ENCODE data around the gene RARA. TPM values are rescaled to one million over a fixed set of nuclear protein-coding genes. Genes with fewer than 3 reads are reported as not detected.

The RARA gene
- total RNA-seq (10 to 100 TPM; 11.2 to 34.0 (median 18.3) TPM), polyA plus RNA-seq (10 to 100 TPM; 19.0 to 20.8 TPM)
- long read RNA-seq, donor 1, partial matches to known transcripts: 2 of 6 reads
- long read RNA-seq, donor 1, other reads (novel, unspliced or antisense): 1 of 6 reads
- long read RNA-seq, donor 2, partial matches to known transcripts: 4 of 8 reads
- long read RNA-seq, donor 2, other reads (novel, unspliced or antisense): 2 of 8 reads
- long read RNA-seq, donor 3, partial matches to known transcripts: 3 of 7 reads
- long read RNA-seq, donor 3, other reads (novel, unspliced or antisense): 2 of 7 reads

DNA sequence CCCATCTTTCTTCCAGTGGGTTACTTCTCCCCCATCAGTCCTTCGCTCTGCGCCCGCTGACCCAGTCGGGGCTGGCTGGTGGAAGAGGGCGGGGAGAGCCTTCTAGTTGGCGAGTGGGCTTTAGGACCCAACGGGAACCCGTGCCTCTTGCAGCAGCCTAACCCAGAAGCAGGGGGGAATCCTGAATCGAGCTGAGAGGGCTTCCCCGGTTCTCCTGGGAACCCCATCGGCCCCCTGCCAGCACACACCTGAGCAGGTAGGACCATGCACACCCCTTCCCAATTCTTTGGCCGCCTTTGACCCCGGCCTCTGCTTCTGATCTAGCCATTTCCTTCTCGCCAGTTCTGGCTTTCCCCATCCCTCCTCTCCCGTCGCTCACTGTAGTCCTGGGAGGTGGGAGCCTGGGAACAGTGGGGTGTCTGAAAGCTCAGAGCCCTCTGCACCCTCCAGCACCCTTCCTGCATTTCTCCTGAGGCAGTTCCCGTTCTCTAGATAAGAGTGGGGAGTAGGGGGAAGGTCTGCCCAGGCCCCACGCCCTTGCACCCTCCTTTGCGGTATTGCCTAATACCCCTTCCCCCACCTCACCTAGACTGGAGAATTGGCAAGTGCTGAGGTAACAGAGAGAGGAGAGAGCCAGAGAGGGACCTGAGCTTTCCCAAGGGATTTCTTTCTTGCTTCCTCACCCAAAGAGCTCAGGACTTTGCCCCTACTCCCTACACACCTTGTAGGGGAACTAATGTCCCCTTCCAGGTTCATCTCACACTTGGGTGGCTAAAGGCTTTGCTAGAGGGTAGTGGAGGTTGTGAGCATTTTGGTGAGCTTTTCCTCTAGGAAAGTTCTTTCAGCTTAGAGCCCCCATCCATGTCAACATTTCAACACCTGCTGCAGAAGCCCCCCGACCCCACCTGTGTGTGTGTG, at the start of gene RARA:
Gene RARA, plus strand, starts transcription at position 150 of the 918 bp plus-strand sequence. CDS start 22,039 bp downstream, outside the sequence.
- ATAC-seq: peak in 7 of 8 donors; percentile 19 to 56 (median 34)
- TF ChIP-seq, protein P1, sequence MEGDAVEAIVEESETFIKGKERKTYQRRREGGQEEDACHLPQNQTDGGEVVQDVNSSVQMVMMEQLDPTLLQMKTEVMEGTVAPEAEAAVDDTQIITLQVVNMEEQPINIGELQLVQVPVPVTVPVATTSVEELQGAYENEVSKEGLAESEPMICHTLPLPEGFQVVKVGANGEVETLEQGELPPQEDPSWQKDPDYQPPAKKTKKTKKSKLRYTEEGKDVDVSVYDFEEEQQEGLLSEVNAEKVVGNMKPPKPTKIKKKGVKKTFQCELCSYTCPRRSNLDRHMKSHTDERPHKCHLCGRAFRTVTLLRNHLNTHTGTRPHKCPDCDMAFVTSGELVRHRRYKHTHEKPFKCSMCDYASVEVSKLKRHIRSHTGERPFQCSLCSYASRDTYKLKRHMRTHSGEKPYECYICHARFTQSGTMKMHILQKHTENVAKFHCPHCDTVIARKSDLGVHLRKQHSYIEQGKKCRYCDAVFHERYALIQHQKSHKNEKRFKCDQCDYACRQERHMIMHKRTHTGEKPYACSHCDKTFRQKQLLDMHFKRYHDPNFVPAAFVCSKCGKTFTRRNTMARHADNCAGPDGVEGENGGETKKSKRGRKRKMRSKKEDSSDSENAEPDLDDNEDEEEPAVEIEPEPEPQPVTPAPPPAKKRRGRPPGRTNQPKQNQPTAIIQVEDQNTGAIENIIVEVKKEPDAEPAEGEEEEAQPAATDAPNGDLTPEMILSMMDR (IDR thresholded peaks at IDR 0.05): no peak
- WGBS, 2 donors: 5 to 16% methylated on average over 20 of the region's 20 CpGs
- Histone ChIP-seq H3K4me3 (peak within 1 kb of the TSS in 9 of 10 donors; percentile 41 to 61 (median 54)), H3K9me3 (no peaks in the 10 kb centered on the region), H3K27me3 (no peaks in the 10 kb centered on the region), H3K4me1 (peaks cover 46 to 93% (median 80%) of the 10 kb centered on the region in 9 donors), H3K36me3 (no peaks in the 10 kb centered on the region), H3K27ac (peak within 1 kb of the TSS in 9 of 10 donors; percentile 35 to 98 (median 86))
- DNase-seq: peak in 1 of 2 donors; percentile 49
- intact Hi-C loops (cut with DNase I): loop anchor here in 6 of 10 donors (2.0 to 10.0 kb wide), 6 partner anchors 40 to 256 kb away; partner anchors contain the start of genes TOP2A (in 3 of the 6) and CCR7 (in 1 of the 6)

GRCh38 chr17:40259505-40259904, 49.5 kb upstream of the RARA start:
- 93 to 95% methylated on average over 2 of the region's 2 CpGs for WGBS, 2 donors
- DNase-seq (no peak), ATAC-seq (no peak)
- H3K27me3 ChIP-seq: no peaks in the 10 kb centered on the region
- TF ChIP-seq, protein P1 (IDR thresholded peaks at IDR 0.05): no peak
- H3K4me1 ChIP-seq: peaks cover 0 to 9% (median 0%) of the 10 kb centered on the region in 9 donors
- H3K4me3 ChIP-seq: no peak overlapping the region
- no peak overlapping the region for H3K27ac ChIP-seq
- no peaks in the 10 kb centered on the region for H3K9me3 ChIP-seq
- peaks cover 0 to 87% (median 58%) of the 10 kb centered on the region in 9 donors for H3K36me3 ChIP-seq
- intact Hi-C loops (cut with DNase I): no loop called here

GRCh38 chr17:40260528-40260927, 48.5 kb upstream of the RARA start:
- DNase-seq (peak in 1 of 2 donors; percentile 16), ATAC-seq (peak in 1 of 8 donors; percentile 48)
- H3K9me3 ChIP-seq: no peaks in the 10 kb centered on the region
- H3K4me3 ChIP-seq: no peak overlapping the region
- no peaks in the 10 kb centered on the region for H3K27me3 ChIP-seq
- intact Hi-C loops (cut with DNase I): loop anchor here in 1 of 10 donors (10.0 kb wide), 1 partner anchor 256 kb away; no protein-coding TSS in a partner anchor
- peaks cover 0 to 97% (median 68%) of the 10 kb centered on the region in 9 donors for H3K36me3 ChIP-seq
- no peak overlapping the region for H3K27ac ChIP-seq
- 76 to 78% methylated on average over 7 of the region's 7 CpGs for WGBS, 2 donors
- H3K4me1 ChIP-seq: peaks cover 0 to 9% (median 0%) of the 10 kb centered on the region in 9 donors
- TF ChIP-seq, protein P1 (IDR thresholded peaks at IDR 0.05): no peak
